Testis (tissue), 3 donors: ENCODE results near the gene FAM171A1. TPM values are rescaled to one million over a fixed set of nuclear protein-coding genes. Genes with fewer than 3 reads are reported as not detected.

Experiments used
- DNase-seq: peaks from one replicate; pipeline ENCODE4 v3.0.0-alpha.2; 2019
- H3K27ac ChIP-seq, 2 donors: fragments of 200-600 bp; sonication (generic); one replicate each; pipeline ENCODE4 v1.5.1; 2019
- H3K27me3 ChIP-seq: fragments of 200-600 bp; sonication (generic); one replicate; pipeline ENCODE4 v1.5.1; 2019
- H3K36me3 ChIP-seq: fragments of 200-600 bp; sonication (generic); one replicate; pipeline ENCODE4 v1.5.1; 2017; ENCODE audit warnings: low read depth; ENCODE audit errors: missing control alignments
- H3K4me1 ChIP-seq: fragments of 200-600 bp; sonication (generic); one replicate; pipeline ENCODE4 v1.5.1; 2019
- H3K4me3 ChIP-seq, 2 donors: fragments of 200-600 bp; sonication (generic); one replicate each; pipeline ENCODE4 v1.5.1; 2017 to 2019
- H3K9me3 ChIP-seq: fragments of 200-600 bp; sonication (generic); one replicate; pipeline ENCODE4 v1.5.1; 2017
- POLR2A ChIP-seq: fragments of 450-650 bp; IDR thresholded peaks from one replicate; pipeline ENCODE4 v1.6.1; 2017; ENCODE audit warnings: antibody characterized with exemption, mild to moderate bottlenecking, moderate library complexity
- WGBS, 2 donors: methylation state at CpG; one replicate each; pipeline ENCODE4 v1.1.5; 2018; 5-methylcytosine and 5-hydroxymethylcytosine counted together
- intact Hi-C: fragments of 100-400 bp; cut with DNase I; formaldehyde crosslinking; loops from one replicate; pipeline ENCODE4 v1.15.1; 2023; ENCODE audit warnings: low total_unique reads
- polyA plus RNA-seq: library from polyadenylated mRNA; stranded (reverse); fragments of 350-450 nt; fragmentation: Illumina TruSeq; extraction: RNeasy Lipid Tissue Mini Kit (QIAGEN cat#74804); gene quantifications from one replicate; pipeline ENCODE4 v1.2.3, GENCODE V29; 2014; ENCODE audit warnings: low read depth, low replicate concordance; ENCODE audit not compliant: insufficient read depth
- total RNA-seq, 2 donors: library from RNA; depleted of rRNA; stranded (reverse); fragments of >200 nt; gene quantifications; one replicate each; pipeline ENCODE4 v1.2.3, GENCODE V29; 2016
- TF ChIP-seq, protein P1 (sequence below), 3 experiments: fragments of 450-650 bp in 2 of 3; fragments of 200-600 bp in 1 of 3; sonication (generic) in 1 of 3; IDR thresholded peaks; one replicate each; pipeline ENCODE4 v1.5.1; 2016 to 2019; ENCODE audit warnings: antibody characterized with exemption in 3 of 3, mild to moderate bottlenecking in 2 of 3, moderate library complexity in 1 of 3

Gene FAM171A1
- total and polyA plus RNA-seq, 3 donors from 2014 or later = 9.2 to 11.1 (median 10.8) TPM

DNA sequence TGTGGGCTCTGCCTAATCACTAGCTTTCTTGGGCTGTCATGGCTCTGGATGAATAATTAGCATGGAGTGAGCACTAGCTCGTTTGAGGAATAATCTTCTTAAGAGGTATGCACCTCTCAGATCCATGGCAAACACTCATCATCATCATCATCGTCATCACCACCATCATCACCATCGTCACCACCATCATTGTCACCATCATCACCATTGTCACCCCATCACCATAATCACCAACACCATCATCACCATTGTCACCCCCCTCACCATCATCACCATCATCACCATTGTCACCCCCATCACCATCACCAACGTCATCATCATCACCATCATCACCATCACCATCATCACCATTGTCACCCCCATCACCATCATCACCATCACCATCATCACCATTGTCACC, 141.8 kb downstream of the FAM171A1 start:
- H3K4me1 ChIP-seq = no peaks in the 10 kb centered on the region
- intact Hi-C loops = no loop called here
- TF ChIP-seq, protein P1, sequence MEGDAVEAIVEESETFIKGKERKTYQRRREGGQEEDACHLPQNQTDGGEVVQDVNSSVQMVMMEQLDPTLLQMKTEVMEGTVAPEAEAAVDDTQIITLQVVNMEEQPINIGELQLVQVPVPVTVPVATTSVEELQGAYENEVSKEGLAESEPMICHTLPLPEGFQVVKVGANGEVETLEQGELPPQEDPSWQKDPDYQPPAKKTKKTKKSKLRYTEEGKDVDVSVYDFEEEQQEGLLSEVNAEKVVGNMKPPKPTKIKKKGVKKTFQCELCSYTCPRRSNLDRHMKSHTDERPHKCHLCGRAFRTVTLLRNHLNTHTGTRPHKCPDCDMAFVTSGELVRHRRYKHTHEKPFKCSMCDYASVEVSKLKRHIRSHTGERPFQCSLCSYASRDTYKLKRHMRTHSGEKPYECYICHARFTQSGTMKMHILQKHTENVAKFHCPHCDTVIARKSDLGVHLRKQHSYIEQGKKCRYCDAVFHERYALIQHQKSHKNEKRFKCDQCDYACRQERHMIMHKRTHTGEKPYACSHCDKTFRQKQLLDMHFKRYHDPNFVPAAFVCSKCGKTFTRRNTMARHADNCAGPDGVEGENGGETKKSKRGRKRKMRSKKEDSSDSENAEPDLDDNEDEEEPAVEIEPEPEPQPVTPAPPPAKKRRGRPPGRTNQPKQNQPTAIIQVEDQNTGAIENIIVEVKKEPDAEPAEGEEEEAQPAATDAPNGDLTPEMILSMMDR (IDR thresholded peaks at IDR 0.05) = no peak
- TF ChIP-seq POLR2A = no peak
- H3K9me3 ChIP-seq = no peaks in the 10 kb centered on the region
- no peaks in the 10 kb centered on the region for H3K36me3 ChIP-seq
- H3K4me3 ChIP-seq = no peak overlapping the region
- H3K27me3 ChIP-seq = no peaks in the 10 kb centered on the region
- 80 to 87% methylated on average over 4 of the region's 4 CpGs for WGBS, 2 donors
- DNase-seq = no peak
- H3K27ac ChIP-seq = no peak overlapping the region

DNA sequence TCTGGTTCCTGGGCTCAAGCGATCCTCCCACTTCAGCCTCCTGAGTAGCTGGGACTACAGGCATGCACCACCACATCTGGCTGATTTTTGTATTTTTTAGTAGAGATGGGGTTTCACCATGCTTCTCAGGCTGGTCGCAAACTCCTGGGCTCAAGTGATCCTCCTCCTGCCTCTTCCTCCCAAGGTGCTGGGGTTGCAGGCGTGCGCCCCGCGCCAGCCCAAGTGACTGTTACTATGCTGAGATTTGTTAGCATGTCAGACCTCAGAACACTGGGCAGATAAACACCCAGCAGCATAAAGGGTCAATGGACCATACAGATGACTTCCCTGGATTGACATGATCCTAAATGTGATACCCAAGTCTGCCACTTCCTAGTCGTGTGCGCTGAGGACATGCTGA, 142.7 kb downstream of the FAM171A1 start:
- H3K36me3 ChIP-seq = no peaks in the 10 kb centered on the region

DNA sequence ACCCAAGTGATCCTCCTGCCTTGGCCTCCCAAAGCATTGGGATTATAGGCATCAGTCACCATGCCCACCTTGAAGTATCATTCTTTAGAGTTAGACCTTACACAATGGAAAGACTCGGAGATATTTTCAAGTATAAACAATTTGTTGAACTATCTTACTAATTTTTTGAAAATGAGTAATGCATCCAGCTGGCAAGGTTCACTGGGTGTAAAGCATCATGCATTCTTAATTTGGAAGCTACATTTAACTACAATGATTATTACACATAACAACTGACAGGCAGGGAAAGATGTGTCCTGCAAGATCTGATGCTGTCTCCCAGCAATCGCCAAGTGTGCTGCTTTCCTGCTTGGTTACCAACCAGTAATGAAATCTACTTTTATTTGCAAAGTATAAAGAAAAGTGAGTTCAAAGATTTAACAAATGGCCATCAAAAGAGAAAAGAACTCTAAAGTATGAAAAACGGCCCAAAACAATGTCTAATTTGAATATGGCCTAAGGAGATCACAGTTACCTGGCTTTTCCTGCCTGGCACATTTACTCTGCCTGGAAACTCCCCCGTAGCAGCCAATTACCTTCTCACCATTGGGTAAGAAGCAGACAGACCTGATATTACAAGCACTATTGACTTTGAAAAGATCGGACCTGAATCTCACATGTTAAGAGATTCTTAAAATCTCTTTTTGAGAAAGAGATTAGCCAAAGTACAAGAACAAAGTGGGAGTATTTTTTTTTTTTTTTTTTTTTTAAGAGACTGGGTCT, 143.3 kb downstream of the FAM171A1 start:
- Histone ChIP-seq H3K27ac (no peak overlapping the region), H3K4me3 (no peak overlapping the region), H3K36me3 (no peaks in the 10 kb centered on the region), H3K27me3 (no peaks in the 10 kb centered on the region), H3K9me3 (no peaks in the 10 kb centered on the region), H3K4me1 (no peaks in the 10 kb centered on the region)
- TF ChIP-seq, protein P1 (IDR thresholded peaks at IDR 0.05) = no peak
- no peak for TF ChIP-seq POLR2A
- intact Hi-C loops = no loop called here
- WGBS, 2 donors = 87 to 92% methylated on average over 5 of the region's 5 CpGs
- DNase-seq = no peak

More for the DNA sequence above, 142.7 kb downstream of the FAM171A1 start:
- intact Hi-C loops = no loop called here
- H3K9me3 ChIP-seq = no peaks in the 10 kb centered on the region
- no peaks in the 10 kb centered on the region for H3K27me3 ChIP-seq
- no peak overlapping the region for H3K27ac ChIP-seq
- no peak for DNase-seq
- WGBS, 2 donors = 76 to 93% methylated on average over 6 to 8 of the region's 8 CpGs
- H3K4me3 ChIP-seq = no peak overlapping the region
- TF ChIP-seq POLR2A = no peak
- TF ChIP-seq, protein P1 (IDR thresholded peaks at IDR 0.05) = no peak
- no peaks in the 10 kb centered on the region for H3K4me1 ChIP-seq

GRCh38 chr10:15225511-15225910, 145.6 kb downstream of the FAM171A1 start:
- no peak overlapping the region for H3K27ac ChIP-seq
- DNase-seq = no peak

More at GRCh38 chr10:15225511-15225910, 145.6 kb downstream of the FAM171A1 start:
- H3K9me3 ChIP-seq = no peaks in the 10 kb centered on the region
- 94 to 95% methylated on average over 3 to 9 of the region's 10 CpGs for WGBS, 2 donors
- TF ChIP-seq, protein P1 (IDR thresholded peaks at IDR 0.05) = no peak
- TF ChIP-seq POLR2A = no peak
- intact Hi-C loops = no loop called here
- H3K36me3 ChIP-seq = no peaks in the 10 kb centered on the region
- no peaks in the 10 kb centered on the region for H3K27me3 ChIP-seq
- H3K4me3 ChIP-seq = no peak overlapping the region
- no peaks in the 10 kb centered on the region for H3K4me1 ChIP-seq
